ENCODE measurements around the gene OSBPL5.

GRCh38 chr11:3101921-3102640 lies 63.0 kb downstream of the OSBPL5 start:
- TF ChIP-seq CTCF (conservative IDR thresholded peaks at IDR 0.05; ENCODE audit: low read length) (no peak), EZH2phosphoT487 (IDR thresholded peaks at IDR 0.05; ENCODE audit: borderline replicate concordance, low read depth, low read length) (no peak)

Measured in OCI-LY7 (cell line).